Left lung (tissue), 10 donors: ENCODE results near the gene TPD52L1. TPM values are rescaled to one million over a fixed set of nuclear protein-coding genes. Genes with fewer than 3 reads are reported as not detected.

Source experiments
- ATAC-seq: fragments of 200-7000 bp; cut with Tn5 transposase; one replicate; pipeline ENCODE4 v1.9.1; 2020; ENCODE audit warnings: moderate library complexity
- DNase-seq, 4 donors: peaks; one replicate each; pipeline ENCODE4 v3.0.0-alpha.2; 2013 to 2020
- H3K27ac ChIP-seq, 2 donors: fragments of 200-600 bp; sonication (generic) in 1 of 2; one replicate each; pipeline versions ENCODE4 v1.5.0 to v1.8.0; 2020 to 2021
- H3K27me3 ChIP-seq, 2 donors: fragments of 200-600 bp; sonication (generic) in 1 of 2; one replicate each; pipeline versions ENCODE4 v1.5.0 to v1.8.0; 2020 to 2021
- H3K36me3 ChIP-seq, 2 donors: fragments of 200-600 bp; sonication (generic) in 1 of 2; one replicate each; pipeline versions ENCODE4 v1.5.0 to v1.8.0; 2020 to 2021
- H3K4me1 ChIP-seq, 2 donors: fragments of 200-600 bp; one replicate each; pipeline ENCODE4 v1.8.0; 2021
- H3K4me3 ChIP-seq, 2 donors: fragments of 200-600 bp; sonication (generic) in 1 of 2; one replicate each; pipeline versions ENCODE4 v1.5.0 to v1.8.0; 2020 to 2021; ENCODE audit warnings: mild to moderate bottlenecking in 1 of 2
- H3K9me3 ChIP-seq, 2 donors: fragments of 200-600 bp; sonication (generic) in 1 of 2; one replicate each; pipeline versions ENCODE4 v1.5.0 to v1.8.0; 2020 to 2021
- CTCF ChIP-seq, 2 donors: fragments of 200-600 bp; sonication (generic) in 1 of 2; IDR thresholded peaks; one replicate each; pipeline versions ENCODE4 v1.5.0 to v1.8.0; 2021; ENCODE audit warnings: antibody characterized with exemption in 2 of 2
- intact Hi-C, 2 donors: fragments of 100-400 bp; cut with DNase I; formaldehyde crosslinking; loops; one replicate each; pipeline versions ENCODE4 v1.11.2 to v1.14.2; 2022
- polyA plus RNA-seq, 6 donors: library from polyadenylated mRNA; unstranded; fragments of 120-200 nt; gene quantifications; one replicate each; pipeline ENCODE4 v1.2.1, GENCODE V29; 2013; ENCODE audit not compliant: insufficient read length in 6 of 6
- total RNA-seq, 2 donors: library from RNA; stranded (reverse); fragmentation: NEBNext Ultra II Directional; extraction: Animal tissue kit (Norgen Biotek cat#: 25700); gene quantifications; one replicate each; pipeline ENCODE4 v1.2.1, GENCODE V29; 2021
- donor health status: DM: no; HTN: yes; CAD: no.
- donor health status: DM: no; HTN: no; CAD: no.

Gene TPD52L1
- total and polyA plus RNA-seq, 8 donors, result 17.4 to 125 (median 80.4) TPM

- Histone ChIP-seq H3K27ac (no peak overlapping the region), H3K4me1 (no peaks in the 10 kb centered on the region), H3K27me3 (no peaks in the 10 kb centered on the region), H3K36me3 (peaks cover 5 to 55% of the 10 kb centered on the region in 2 donors), H3K9me3 (no peaks in the 10 kb centered on the region), H3K4me3 (no peak overlapping the region)
- DNase-seq, result no peak
- intact Hi-C loops, result no loop called here
- ATAC-seq, result no peak
- TF ChIP-seq CTCF (IDR thresholded peaks at IDR 0.05), result no peak
Observed at GRCh38 chr6:125273251-125273650, 119.7 kb downstream of the TPD52L1 start.

GRCh38 chr6:125273965-125274364 lies 120.4 kb downstream of the TPD52L1 start:
- ATAC-seq (peak; percentile 26), DNase-seq (no peak)
- intact Hi-C loops, result no loop called here

GRCh38 chr6:125274935-125275334 lies 121.4 kb downstream of the TPD52L1 start:
- TF ChIP-seq CTCF (IDR thresholded peaks at IDR 0.05), result no peak
- no peak overlapping the region for H3K4me3 ChIP-seq
- H3K4me1 ChIP-seq, result no peaks in the 10 kb centered on the region
- H3K9me3 ChIP-seq, result no peaks in the 10 kb centered on the region
- H3K27me3 ChIP-seq, result no peaks in the 10 kb centered on the region
- intact Hi-C loops, result no loop called here
- ATAC-seq, result no peak
- no peak overlapping the region for H3K27ac ChIP-seq
- peaks cover 5 to 55% of the 10 kb centered on the region in 2 donors for H3K36me3 ChIP-seq
- DNase-seq, result no peak

More at GRCh38 chr6:125273965-125274364, 120.4 kb downstream of the TPD52L1 start:
- no peaks in the 10 kb centered on the region for H3K27me3 ChIP-seq
- H3K27ac ChIP-seq, result no peak overlapping the region
- no peaks in the 10 kb centered on the region for H3K4me1 ChIP-seq
- H3K36me3 ChIP-seq, result peaks cover 5 to 55% of the 10 kb centered on the region in 2 donors
- no peak overlapping the region for H3K4me3 ChIP-seq
- H3K9me3 ChIP-seq, result no peaks in the 10 kb centered on the region
- TF ChIP-seq CTCF (IDR thresholded peaks at IDR 0.05), result no peak

GRCh38 chr6:125275779-125276178 lies 122.2 kb downstream of the TPD52L1 start:
- DNase-seq (no peak), ATAC-seq (no peak)
- intact Hi-C loops, result no loop called here
- no peak for TF ChIP-seq CTCF (IDR thresholded peaks at IDR 0.05)
- peaks cover 5 to 63% of the 10 kb centered on the region in 2 donors for H3K36me3 ChIP-seq
- H3K4me1 ChIP-seq, result no peaks in the 10 kb centered on the region
- H3K27me3 ChIP-seq, result no peaks in the 10 kb centered on the region
- no peaks in the 10 kb centered on the region for H3K9me3 ChIP-seq
- H3K27ac ChIP-seq, result no peak overlapping the region
- H3K4me3 ChIP-seq, result no peak overlapping the region

- TF ChIP-seq CTCF (IDR thresholded peaks at IDR 0.05), result no peak
- H3K9me3 ChIP-seq, result peaks cover 0 to 2% of the 10 kb centered on the region in 2 donors
- no peak for ATAC-seq
- DNase-seq, result no peak
- peaks cover 5 to 54% of the 10 kb centered on the region in 2 donors for H3K36me3 ChIP-seq
- intact Hi-C loops, result no loop called here
- H3K27me3 ChIP-seq, result no peaks in the 10 kb centered on the region
- H3K4me3 ChIP-seq, result no peak overlapping the region
- H3K27ac ChIP-seq, result no peak overlapping the region
- H3K4me1 ChIP-seq, result no peaks in the 10 kb centered on the region
Observed at GRCh38 chr6:125277838-125278237, 124.3 kb downstream of the TPD52L1 start.
